A549 (cell line): ENCODE measurements around the gene DPP10.

Source experiments
- CTCF ChIP-seq: fragments of >200 bp; sonication (Bioruptor Twin); formaldehyde crosslinking; IDR thresholded peaks from 3 replicates; pipeline ENCODE4 v1.5.1; 2016
- EP300 ChIP-seq, 2 experiments: fragments of >200 bp; sonication (Bioruptor Twin); formaldehyde crosslinking; IDR thresholded peaks; 2 replicates in 1 of 2; 3 replicates in 1 of 2; pipeline ENCODE4 v1.6.1; 2016 to 2017
- FOSL2 ChIP-seq, 2 experiments: fragments of 450-650 bp in 1 of 2; fragments of >200 bp in 1 of 2; sonication (Bioruptor Twin) in 1 of 2; formaldehyde crosslinking; IDR thresholded peaks; 2 replicates each; pipeline versions ENCODE4 v1.5.0 to v1.6.1; 2016 to 2020; ENCODE audit warnings: mild to moderate bottlenecking in 1 of 2, moderate library complexity in 1 of 2
- KDM1A ChIP-seq: fragments of 200-600 bp; sonication (generic); IDR thresholded peaks from 2 replicates; pipeline ENCODE4 v1.6.1; 2016; ENCODE audit warnings: low read depth, mild to moderate bottlenecking
- MAFK ChIP-seq: fragments of 450-650 bp; IDR thresholded peaks from 2 replicates; pipeline ENCODE4 v1.6.1; 2014; ENCODE audit not compliant: partially characterized antibody
- MAX ChIP-seq: IDR thresholded peaks from 2 replicates; pipeline ENCODE4 v1.6.1; 2012
- POLR2A ChIP-seq: IDR thresholded peaks from 2 replicates; pipeline ENCODE4 v1.6.1; 2012; ENCODE audit warnings: mild to moderate bottlenecking, low read length
- RAD21 ChIP-seq, 2 experiments: fragments of >200 bp in 1 of 2; sonication (Bioruptor Twin) in 1 of 2; formaldehyde crosslinking in 1 of 2; IDR thresholded peaks in 1 of 2; conservative IDR thresholded peaks in 1 of 2; 2 replicates in 1 of 2; 3 replicates in 1 of 2; pipeline ENCODE4 v1.6.1; 2012 to 2018; ENCODE audit warnings: inconsistent platforms in 1 of 2
- REST ChIP-seq: fragments of 200-600 bp; sonication (generic); IDR thresholded peaks from 2 replicates; pipeline ENCODE4 v1.6.1; 2016; ENCODE audit warnings: antibody characterized with exemption, mild to moderate bottlenecking, moderate library complexity
- SMC3 ChIP-seq: fragments of >200 bp; sonication (Bioruptor Twin); formaldehyde crosslinking; IDR thresholded peaks from 3 replicates; pipeline ENCODE4 v1.6.1; 2018; ENCODE audit warnings: inconsistent platforms
- USF2 ChIP-seq: fragments of 450-650 bp; IDR thresholded peaks from 2 replicates; pipeline ENCODE4 v1.6.1; 2014; ENCODE audit warnings: antibody characterized with exemption

GRCh38 chr2:115400940-115401339 lies 958.5 kb downstream of the DPP10 start:
- TF ChIP-seq RAD21 (conservative IDR thresholded peaks at IDR 0.05 in 1 of 2, IDR thresholded peaks at IDR 0.05 in 1 of 2) (no peak), POLR2A (no peak), CTCF (no peak), FOSL2 (IDR thresholded peaks at IDR 0.05) (no peak), FOSL2 (CRISPR knock-in tag; IDR thresholded peaks at IDR 0.05) (no peak), KDM1A (no peak), REST (no peak), SMC3 (no peak), MAX (no peak), MAFK (no peak), USF2 (no peak), EP300 (IDR thresholded peaks at IDR 0.05) (no peak)
